Central memory CD8-positive, alpha-beta T cell (primary cell): ENCODE data around the gene CBX5.

Source experiments
- ATAC-seq: fragments of 150-1000 bp; cut with Tn5 transposase; replicated peaks from 2 replicates; pipeline ENCODE4 v1.10.0; 2022; ENCODE audit warnings: mild to moderate bottlenecking, moderate FRiP score, moderate number of reproducible peaks; ENCODE audit not compliant: poor library complexity, severe bottlenecking; ENCODE audit errors: extremely low read depth
- DNase-seq, 2 donors: peaks; one replicate each; pipeline ENCODE4 v3.0.0; 2021; ENCODE audit warnings: low spot score in 2 of 2
- H3K27ac Mint-ChIP-seq: one replicate; pipeline ENCODE4 v1.8.0; 2022; ENCODE audit warnings: low read depth, mild to moderate bottlenecking, moderate library complexity, mixed read lengths
- H3K27me3 Mint-ChIP-seq: one replicate; pipeline ENCODE4 v1.8.0; 2022; ENCODE audit warnings: mixed read lengths
- H3K36me3 Mint-ChIP-seq: one replicate; pipeline ENCODE4 v1.8.0; 2022; ENCODE audit warnings: mild to moderate bottlenecking, moderate library complexity, mixed read lengths; ENCODE audit not compliant: insufficient read depth
- H3K4me1 Mint-ChIP-seq: one replicate; pipeline ENCODE4 v1.8.0; 2022; ENCODE audit warnings: mixed read lengths
- H3K4me3 Mint-ChIP-seq: one replicate; pipeline ENCODE4 v1.8.0; 2022; ENCODE audit warnings: mild to moderate bottlenecking, moderate library complexity, mixed read lengths
- H3K9me3 Mint-ChIP-seq: one replicate; pipeline ENCODE4 v1.8.0; 2022; ENCODE audit warnings: mixed read lengths

The CBX5 gene

GRCh38 chr12:54301428-54302048, 21.6 kb upstream of the CBX5 start:
- ATAC-seq (no peak), DNase-seq (no peak)
- Mint-ChIP-seq H3K27ac (no peak overlapping the region), H3K36me3 (peaks cover 1% of the 10 kb centered on the region), H3K4me1 (peaks cover 27% of the 10 kb centered on the region), H3K4me3 (no peak overlapping the region), H3K9me3 (no peaks in the 10 kb centered on the region), H3K27me3 (peaks cover 54% of the 10 kb centered on the region)

- DNase-seq (no peak), ATAC-seq (peak; percentile 65)
- H3K27ac Mint-ChIP-seq, result no peak within 1 kb of the TSS
- H3K9me3 Mint-ChIP-seq, result no peaks in the 10 kb centered on the region
- H3K4me1 Mint-ChIP-seq, result peaks cover 27% of the 10 kb centered on the region
- peaks cover 1% of the 10 kb centered on the region for H3K36me3 Mint-ChIP-seq
- H3K4me3 Mint-ChIP-seq, result peak within 1 kb of the TSS; percentile 44
- peaks cover 54% of the 10 kb centered on the region for H3K27me3 Mint-ChIP-seq
These were observed 21.0 kb upstream of the CBX5 start, which contains the start of gene NFE2 for GRCh38 chr12:54300732-54301427. NFE2 (minus strand) TSS chr12:54301015; CDS start chr12:54295248, 5,767 bp downstream.

- Mint-ChIP-seq H3K9me3 (no peaks in the 10 kb centered on the region), H3K4me3 (peak overlapping the region; percentile 44), H3K27ac (no peak overlapping the region), H3K4me1 (peaks cover 27% of the 10 kb centered on the region), H3K36me3 (peaks cover 1% of the 10 kb centered on the region), H3K27me3 (peaks cover 54% of the 10 kb centered on the region)
- ATAC-seq, result no peak
- DNase-seq, result no peak
These were observed 20.4 kb upstream of the CBX5 start for GRCh38 chr12:54300225-54300731.

- peak overlapping the region; percentile 1 for H3K4me3 Mint-ChIP-seq
- H3K27me3 Mint-ChIP-seq, result peaks cover 54% of the 10 kb centered on the region
These were observed 19.7 kb upstream of the CBX5 start for GRCh38 chr12:54299515-54300224.

GRCh38 chr12:54298904-54299303, 19.0 kb upstream of the CBX5 start:
- H3K27me3 Mint-ChIP-seq, result peaks cover 54% of the 10 kb centered on the region
- ATAC-seq (no peak), DNase-seq (no peak)
- no peak overlapping the region for H3K27ac Mint-ChIP-seq
- H3K9me3 Mint-ChIP-seq, result no peaks in the 10 kb centered on the region
- peaks cover 19% of the 10 kb centered on the region for H3K4me1 Mint-ChIP-seq
- no peak overlapping the region for H3K4me3 Mint-ChIP-seq
- peaks cover 3% of the 10 kb centered on the region for H3K36me3 Mint-ChIP-seq

More at GRCh38 chr12:54299515-54300224, 19.7 kb upstream of the CBX5 start:
- Mint-ChIP-seq H3K9me3 (no peaks in the 10 kb centered on the region), H3K27ac (no peak overlapping the region), H3K36me3 (peaks cover 1% of the 10 kb centered on the region), H3K4me1 (peaks cover 26% of the 10 kb centered on the region)
- DNase-seq (no peak), ATAC-seq (no peak)

GRCh38 chr12:54296393-54297099, 16.6 kb upstream of the CBX5 start:
- Mint-ChIP-seq H3K36me3 (peaks cover 3% of the 10 kb centered on the region), H3K9me3 (no peaks in the 10 kb centered on the region), H3K4me3 (no peak overlapping the region), H3K27me3 (peaks cover 38% of the 10 kb centered on the region), H3K27ac (no peak overlapping the region), H3K4me1 (peaks cover 12% of the 10 kb centered on the region)
- DNase-seq, result no peak
- no peak for ATAC-seq

GRCh38 chr12:54294953-54295566, 15.1 kb upstream of the CBX5 start:
- no peak overlapping the region for H3K27ac Mint-ChIP-seq
- DNase-seq, result no peak
- peaks cover 3% of the 10 kb centered on the region for H3K36me3 Mint-ChIP-seq
- no peak for ATAC-seq
- H3K27me3 Mint-ChIP-seq, result peaks cover 23% of the 10 kb centered on the region
- peaks cover 6% of the 10 kb centered on the region for H3K4me1 Mint-ChIP-seq
- no peaks in the 10 kb centered on the region for H3K9me3 Mint-ChIP-seq
- H3K4me3 Mint-ChIP-seq, result no peak overlapping the region

GRCh38 chr12:54294152-54294952, 14.4 kb upstream of the CBX5 start:
- peaks cover 5% of the 10 kb centered on the region for H3K36me3 Mint-ChIP-seq
- peaks cover 6% of the 10 kb centered on the region for H3K4me1 Mint-ChIP-seq
- DNase-seq (no peak), ATAC-seq (peak; percentile 50)
- H3K4me3 Mint-ChIP-seq, result no peak overlapping the region
- no peak overlapping the region for H3K27ac Mint-ChIP-seq
- H3K27me3 Mint-ChIP-seq, result peaks cover 16% of the 10 kb centered on the region
- no peaks in the 10 kb centered on the region for H3K9me3 Mint-ChIP-seq

GRCh38 chr12:54292931-54293241, 13.0 kb upstream of the CBX5 start:
- Mint-ChIP-seq H3K27ac (no peak overlapping the region), H3K36me3 (peaks cover 8% of the 10 kb centered on the region)
- no peak for ATAC-seq

GRCh38 chr12:54292083-54292930, 12.4 kb upstream of the CBX5 start:
- Mint-ChIP-seq H3K36me3 (peaks cover 12% of the 10 kb centered on the region), H3K27me3 (no peaks in the 10 kb centered on the region), H3K9me3 (no peaks in the 10 kb centered on the region), H3K27ac (no peak overlapping the region), H3K4me3 (no peak overlapping the region), H3K4me1 (no peaks in the 10 kb centered on the region)
- ATAC-seq (no peak), DNase-seq (no peak)

More at GRCh38 chr12:54292931-54293241, 13.0 kb upstream of the CBX5 start:
- peaks cover 3% of the 10 kb centered on the region for H3K4me1 Mint-ChIP-seq
- peaks cover 5% of the 10 kb centered on the region for H3K27me3 Mint-ChIP-seq
- no peak for DNase-seq
- no peaks in the 10 kb centered on the region for H3K9me3 Mint-ChIP-seq
- no peak overlapping the region for H3K4me3 Mint-ChIP-seq
